GM12878 (cell line): ENCODE data around the gene KLHL5. TPM values are rescaled to one million over a fixed set of nuclear protein-coding genes. Genes with fewer than 3 reads are reported as not detected.
A peak's percentile ranks its signal among the peaks of the same experiment; 100 is the strongest.

Experiments used
- CREB1 ChIP-seq: IDR thresholded peaks from 2 replicates; pipeline ENCODE4 v1.6.1; 2012; ENCODE audit warnings: low read depth, mild to moderate bottlenecking, inconsistent platforms
- CTCF ChIP-seq, 3 experiments: IDR thresholded peaks in 2 of 3; conservative IDR thresholded peaks in 1 of 3; 2 replicates each; pipeline ENCODE4 v1.5.1; 2011; ENCODE audit warnings: low read depth in 3 of 3, low read length in 3 of 3, mild to moderate bottlenecking in 3 of 3, control low read depth in 2 of 3, moderate library complexity in 2 of 3, inconsistent platforms in 1 of 3, mixed read lengths in 1 of 3; ENCODE audit not compliant: control insufficient read depth in 2 of 3, insufficient read depth in 1 of 3; ENCODE audit errors: extremely low read depth in 1 of 3
- EED ChIP-seq: sonication (generic); IDR thresholded peaks from 2 replicates; pipeline ENCODE4 v1.6.1; 2016; ENCODE audit warnings: antibody characterized with exemption, low read depth
- EGR1 ChIP-seq, 2 experiments: IDR thresholded peaks; 1 replicate in 1 of 2; 2 replicates in 1 of 2; pipeline ENCODE4 v1.6.1; 2011 to 2012; ENCODE audit warnings: low read depth in 2 of 2, low read length in 2 of 2, borderline replicate concordance in 1 of 2, mild to moderate bottlenecking in 1 of 2, moderate library complexity in 1 of 2
- ETV6 ChIP-seq, 2 experiments: fragments of 450-650 bp in 1 of 2; IDR thresholded peaks in 1 of 2; conservative IDR thresholded peaks in 1 of 2; 2 replicates each; pipeline ENCODE4 v1.6.1; 2014; ENCODE audit warnings: antibody characterized with exemption in 1 of 2, borderline replicate concordance in 1 of 2, low read depth in 1 of 2, mild to moderate bottlenecking in 1 of 2, moderate library complexity in 1 of 2
- FOXK2 ChIP-seq: fragments of 450-650 bp; IDR thresholded peaks from 2 replicates; pipeline ENCODE4 v1.6.1; 2017; ENCODE audit warnings: mild to moderate bottlenecking, moderate library complexity
- JUNB ChIP-seq: IDR thresholded peaks from 2 replicates; pipeline ENCODE4 v1.6.1; 2016; ENCODE audit warnings: antibody characterized with exemption, mild to moderate bottlenecking
- MEF2A ChIP-seq: IDR thresholded peaks from 2 replicates; pipeline ENCODE4 v1.6.1; 2011; ENCODE audit warnings: low read depth, mild to moderate bottlenecking, low read length, moderate library complexity; ENCODE audit not compliant: insufficient read depth
- MTA3 ChIP-seq: IDR thresholded peaks from 2 replicates; pipeline ENCODE4 v1.6.1; 2012; ENCODE audit warnings: low read length, inconsistent platforms, borderline replicate concordance
- MYB ChIP-seq: fragments of 150-350 bp; IDR thresholded peaks from 2 replicates; pipeline ENCODE4 v1.6.1; 2014; ENCODE audit warnings: mild to moderate bottlenecking, low read depth, low read length, borderline replicate concordance
- NR2C1 ChIP-seq: fragments of 450-650 bp; IDR thresholded peaks from 2 replicates; pipeline ENCODE4 v1.6.1; 2017; ENCODE audit warnings: antibody characterized with exemption, mild to moderate bottlenecking, moderate library complexity
- PKNOX1 ChIP-seq: fragments of 450-650 bp; IDR thresholded peaks from 2 replicates; pipeline ENCODE4 v1.6.1; 2016; ENCODE audit warnings: mild to moderate bottlenecking
- POLR2A ChIP-seq: IDR thresholded peaks from 2 replicates; pipeline ENCODE4 v1.6.1; 2011; ENCODE audit warnings: low read depth, mild to moderate bottlenecking, low read length
- POLR2AphosphoS5 ChIP-seq: IDR thresholded peaks from 2 replicates; pipeline ENCODE4 v1.6.1; 2011; ENCODE audit warnings: mild to moderate bottlenecking, low read length, inconsistent platforms
- RB1 ChIP-seq: fragments of 450-650 bp; formaldehyde crosslinking; IDR thresholded peaks from 2 replicates; pipeline ENCODE4 v1.6.1; 2017; ENCODE audit warnings: mild to moderate bottlenecking, borderline replicate concordance
- RELA ChIP-seq: fragments of 450-650 bp; IDR thresholded peaks from 2 replicates; pipeline ENCODE4 v1.8.0; 2014; ENCODE audit warnings: borderline replicate concordance; ENCODE audit not compliant: partially characterized antibody
- RUNX3 ChIP-seq: IDR thresholded peaks from 2 replicates; pipeline ENCODE4 v1.6.1; 2012; ENCODE audit warnings: low read length, inconsistent platforms
- SIN3A ChIP-seq: IDR thresholded peaks from 2 replicates; pipeline ENCODE4 v1.6.1; 2012; ENCODE audit warnings: low read depth, low read length, improper control_type of control experiment
- SREBF2 ChIP-seq: IDR thresholded peaks from 2 replicates; pipeline ENCODE4 v1.6.1; 2012; ENCODE audit warnings: mild to moderate bottlenecking, low read length
- SRF ChIP-seq, 2 experiments: IDR thresholded peaks; 2 replicates each; pipeline ENCODE4 v1.6.1; 2011; ENCODE audit warnings: low read depth in 2 of 2, low read length in 2 of 2, mild to moderate bottlenecking in 1 of 2, moderate library complexity in 1 of 2
- STAT3 ChIP-seq: IDR thresholded peaks from 2 replicates; pipeline ENCODE4 v1.6.1; 2011; ENCODE audit warnings: low read depth, low read length, improper control_type of control experiment
- TCF7 ChIP-seq: IDR thresholded peaks from 2 replicates; pipeline ENCODE4 v1.6.1; 2014; ENCODE audit warnings: antibody characterized with exemption, borderline replicate concordance
- USF2 ChIP-seq: IDR thresholded peaks from 2 replicates; pipeline ENCODE4 v1.6.1; 2011; ENCODE audit warnings: low read depth, low read length, improper control_type of control experiment, borderline replicate concordance
- ZNF274 ChIP-seq: IDR thresholded peaks from one replicate; pipeline ENCODE4 v1.8.0; 2011; ENCODE audit not compliant: insufficient read length, insufficient read depth
- polyA plus RNA-seq, 11 experiments: library from polyadenylated mRNA; depleted of rRNA in 4 of 11; unstranded in 6 of 11; stranded (reverse) in 5 of 11; fragments of >200 nt; fragmentation: Nextera tagmentation in 4 of 11; fragmentation: Illumina TruSeq in 1 of 11; extraction: Ambion mirVana in 4 of 11; extraction: Trizol in 1 of 11; gene quantifications; 1 replicate in 1 of 11; 2 replicates in 10 of 11; pipeline versions ENCODE4 v1.2.1 to v1.2.3, GENCODE V29; 2011 to 2016; ENCODE audit warnings: inconsistent platforms in 2 of 11, missing spikeins in 2 of 11, low read depth in 1 of 11
- total RNA-seq, 4 experiments: library from RNA; depleted of rRNA in 3 of 4; stranded (reverse); fragments of >200 nt in 3 of 4; fragmentation: Illumina TruSeq in 1 of 4; extraction: Trizol in 1 of 4; gene quantifications; 2 replicates each; pipeline versions ENCODE4 v1.2.1 to v1.2.3, GENCODE V29; 2013 to 2021
- TF ChIP-seq, protein P1 (sequence below): fragments of 150-350 bp; IDR thresholded peaks from 2 replicates; pipeline ENCODE4 v1.6.1; 2014; ENCODE audit warnings: mild to moderate bottlenecking, low read depth, low read length
- TF ChIP-seq, protein P2 (sequence below): IDR thresholded peaks from 2 replicates; pipeline ENCODE4 v1.6.1; 2012; ENCODE audit warnings: low read depth, low read length, improper control_type of control experiment

KLHL5 gene
- total and polyA plus RNA-seq, 10 of the 15 experiments (the other 5 are each of a cell fraction or from before 2014, with no cell fraction given): 4.7 to 27.3 (median 12.6) TPM

DNA sequence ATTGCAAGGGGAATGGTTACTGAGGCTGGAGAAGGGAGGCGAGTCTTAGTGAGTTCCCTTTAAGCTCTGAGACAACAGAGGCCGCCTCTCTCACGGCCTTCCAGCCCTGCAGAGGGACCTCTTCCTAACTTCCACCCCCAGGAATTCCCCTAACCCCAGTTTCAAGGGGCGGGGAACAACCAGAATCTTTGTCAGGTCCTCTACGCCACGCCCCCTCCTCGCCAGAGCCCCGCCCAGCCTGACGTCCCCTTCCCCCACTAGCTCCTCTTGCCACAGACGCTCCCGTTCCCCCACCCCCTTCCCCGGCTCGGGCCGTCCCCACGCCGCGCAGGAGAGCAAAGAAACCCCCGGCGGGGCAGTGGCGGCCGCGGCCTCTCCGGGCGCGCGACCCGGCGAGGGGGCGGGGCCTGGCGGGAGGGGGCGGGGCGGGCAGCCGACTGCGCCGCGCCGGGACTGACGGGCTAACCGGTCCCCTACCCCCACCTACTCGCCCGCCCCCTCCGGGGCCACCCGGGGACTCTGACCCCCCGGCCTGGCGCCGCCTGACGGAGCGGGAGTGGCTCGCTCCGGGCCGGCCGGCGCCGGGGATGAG lies 17.6 kb upstream of the KLHL5 start (continued):
- TF ChIP-seq PKNOX1: no peak
- TF ChIP-seq MEF2A: no peak
- no peak for TF ChIP-seq SRF (IDR thresholded peaks at IDR 0.05; ENCODE audit: low read depth in 2 of 2, low read length in 2 of 2)
- TF ChIP-seq RUNX3: peak; percentile 47; the same call in 1 of the 2 replicates
- TF ChIP-seq SIN3A: no peak
- TF ChIP-seq STAT3: no peak
- TF ChIP-seq POLR2AphosphoS5: peak; percentile 88
- TF ChIP-seq MTA3: no peak
- TF ChIP-seq POLR2A: peak; percentile 74
- 0 out of 2 replicates have a peak, but pooled peaks have one; percentile 2 for TF ChIP-seq RB1
- peak; percentile 63 for TF ChIP-seq CREB1
- TF ChIP-seq FOXK2: no peak
- TF ChIP-seq ETV6 (conservative IDR thresholded peaks at IDR 0.05 in 1 of 2, IDR thresholded peaks at IDR 0.05 in 1 of 2; ENCODE audit: borderline replicate concordance in 1 of 2, low read depth in 1 of 2): peak in 1 of 2 experiments; percentile 22; a peak in 2 of 4 replicates
- TF ChIP-seq JUNB: no peak
- no peak for TF ChIP-seq ZNF274
- no peak for TF ChIP-seq TCF7
- no peak for TF ChIP-seq USF2
- TF ChIP-seq RELA: peak; percentile 87
- 0 out of 2 replicates have a peak, but pooled peaks have one; percentile 9 for TF ChIP-seq NR2C1
- TF ChIP-seq, protein P1, sequence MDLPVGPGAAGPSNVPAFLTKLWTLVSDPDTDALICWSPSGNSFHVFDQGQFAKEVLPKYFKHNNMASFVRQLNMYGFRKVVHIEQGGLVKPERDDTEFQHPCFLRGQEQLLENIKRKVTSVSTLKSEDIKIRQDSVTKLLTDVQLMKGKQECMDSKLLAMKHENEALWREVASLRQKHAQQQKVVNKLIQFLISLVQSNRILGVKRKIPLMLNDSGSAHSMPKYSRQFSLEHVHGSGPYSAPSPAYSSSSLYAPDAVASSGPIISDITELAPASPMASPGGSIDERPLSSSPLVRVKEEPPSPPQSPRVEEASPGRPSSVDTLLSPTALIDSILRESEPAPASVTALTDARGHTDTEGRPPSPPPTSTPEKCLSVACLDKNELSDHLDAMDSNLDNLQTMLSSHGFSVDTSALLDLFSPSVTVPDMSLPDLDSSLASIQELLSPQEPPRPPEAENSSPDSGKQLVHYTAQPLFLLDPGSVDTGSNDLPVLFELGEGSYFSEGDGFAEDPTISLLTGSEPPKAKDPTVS: no peak
- TF ChIP-seq, protein P2, sequence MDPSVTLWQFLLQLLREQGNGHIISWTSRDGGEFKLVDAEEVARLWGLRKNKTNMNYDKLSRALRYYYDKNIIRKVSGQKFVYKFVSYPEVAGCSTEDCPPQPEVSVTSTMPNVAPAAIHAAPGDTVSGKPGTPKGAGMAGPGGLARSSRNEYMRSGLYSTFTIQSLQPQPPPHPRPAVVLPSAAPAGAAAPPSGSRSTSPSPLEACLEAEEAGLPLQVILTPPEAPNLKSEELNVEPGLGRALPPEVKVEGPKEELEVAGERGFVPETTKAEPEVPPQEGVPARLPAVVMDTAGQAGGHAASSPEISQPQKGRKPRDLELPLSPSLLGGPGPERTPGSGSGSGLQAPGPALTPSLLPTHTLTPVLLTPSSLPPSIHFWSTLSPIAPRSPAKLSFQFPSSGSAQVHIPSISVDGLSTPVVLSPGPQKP: no peak
- TF ChIP-seq EGR1 (IDR thresholded peaks at IDR 0.05; ENCODE audit: borderline replicate concordance in 1 of 2, low read depth in 2 of 2, low read length in 2 of 2): peak in 1 of 2 experiments; percentile 27; a peak in 1 of 3 replicates
- TF ChIP-seq SREBF2: no peak
- TF ChIP-seq CTCF (IDR thresholded peaks at IDR 0.05 in 2 of 3, conservative IDR thresholded peaks at IDR 0.05 in 1 of 3; ENCODE audit: control insufficient read depth in 2 of 3, extremely low read depth in 1 of 3, insufficient read depth in 1 of 3, low read depth in 3 of 3, low read length in 3 of 3): peak in 1 of 3 experiments; percentile 23; a peak in 1 of 6 replicates
- TF ChIP-seq EED: peak; percentile 75; the same call in 1 of the 2 replicates
- TF ChIP-seq MYB: no peak
